ENCODE data around the gene SLC38A2.

SLC38A2 gene

GRCh38 chr12:46373301-46374296 is 1.0 kb upstream of the SLC38A2 start:
- DNase-seq: peak; percentile 76

- peak; percentile 85 for DNase-seq
These were observed 642 bp downstream of the SLC38A2 start for GRCh38 chr12:46371718-46372543.

DNA sequence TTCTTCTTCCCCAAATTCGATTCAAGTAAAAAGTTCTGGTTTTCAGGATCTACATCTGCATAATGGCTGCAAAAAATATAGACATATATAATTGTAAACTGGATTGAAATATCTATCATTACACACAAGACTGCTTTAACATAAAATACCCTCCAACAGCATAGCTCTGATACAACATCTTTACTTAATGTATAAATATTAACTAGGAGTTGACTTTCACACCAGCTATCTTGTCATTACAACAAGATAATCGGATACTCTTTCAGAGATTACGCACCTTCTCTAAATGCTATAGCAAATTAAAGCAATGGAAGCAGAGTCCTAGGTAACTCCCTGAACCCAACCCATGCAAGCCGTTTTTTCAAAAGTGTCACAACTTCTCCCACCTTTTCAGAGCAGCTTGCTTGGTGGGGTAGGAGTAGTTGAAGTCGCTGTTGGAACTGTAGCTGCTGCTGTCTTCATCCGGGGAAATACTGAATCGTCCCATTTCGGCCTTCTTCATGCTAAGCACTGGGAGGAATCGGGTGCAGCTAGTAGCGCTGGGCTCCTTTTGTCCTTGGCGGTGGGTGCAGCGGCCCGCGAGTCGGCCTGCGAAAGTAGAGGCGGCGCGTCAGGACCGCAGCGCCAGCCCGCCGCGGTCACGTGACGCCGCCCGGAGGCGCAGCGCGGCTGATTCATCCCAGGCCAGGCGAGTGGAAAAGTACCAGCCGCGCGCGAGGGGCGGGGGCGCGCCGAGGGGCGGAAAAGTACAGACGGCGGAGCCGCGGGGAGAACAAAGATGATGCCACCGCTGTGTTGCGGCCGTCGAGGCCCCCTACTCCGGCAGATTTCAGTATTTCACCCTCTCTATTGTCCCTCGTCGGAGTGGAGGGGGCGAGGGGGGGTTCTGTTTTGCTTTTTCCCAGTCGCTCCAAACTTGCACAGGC is 1.5 kb downstream of the SLC38A2 start:
- DNase-seq: peak; percentile 98

DNA sequence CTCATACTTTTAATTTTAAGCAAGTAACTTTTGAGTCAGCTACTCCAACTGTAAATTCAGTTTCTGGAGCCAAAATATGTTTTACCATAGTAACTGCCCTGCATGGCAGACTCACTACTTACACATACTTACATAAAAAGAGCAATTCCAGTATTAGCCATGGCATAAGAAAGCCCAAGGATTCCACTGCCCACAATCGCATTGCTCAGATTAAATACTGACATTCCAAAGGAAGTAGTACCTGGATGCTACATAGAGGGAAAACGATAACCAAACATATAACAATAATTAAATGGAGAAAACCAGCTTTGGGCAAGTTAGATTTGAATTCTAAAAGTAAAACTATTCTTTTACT is 2.2 kb downstream of the SLC38A2 start:
- DNase-seq: no peak

DNA sequence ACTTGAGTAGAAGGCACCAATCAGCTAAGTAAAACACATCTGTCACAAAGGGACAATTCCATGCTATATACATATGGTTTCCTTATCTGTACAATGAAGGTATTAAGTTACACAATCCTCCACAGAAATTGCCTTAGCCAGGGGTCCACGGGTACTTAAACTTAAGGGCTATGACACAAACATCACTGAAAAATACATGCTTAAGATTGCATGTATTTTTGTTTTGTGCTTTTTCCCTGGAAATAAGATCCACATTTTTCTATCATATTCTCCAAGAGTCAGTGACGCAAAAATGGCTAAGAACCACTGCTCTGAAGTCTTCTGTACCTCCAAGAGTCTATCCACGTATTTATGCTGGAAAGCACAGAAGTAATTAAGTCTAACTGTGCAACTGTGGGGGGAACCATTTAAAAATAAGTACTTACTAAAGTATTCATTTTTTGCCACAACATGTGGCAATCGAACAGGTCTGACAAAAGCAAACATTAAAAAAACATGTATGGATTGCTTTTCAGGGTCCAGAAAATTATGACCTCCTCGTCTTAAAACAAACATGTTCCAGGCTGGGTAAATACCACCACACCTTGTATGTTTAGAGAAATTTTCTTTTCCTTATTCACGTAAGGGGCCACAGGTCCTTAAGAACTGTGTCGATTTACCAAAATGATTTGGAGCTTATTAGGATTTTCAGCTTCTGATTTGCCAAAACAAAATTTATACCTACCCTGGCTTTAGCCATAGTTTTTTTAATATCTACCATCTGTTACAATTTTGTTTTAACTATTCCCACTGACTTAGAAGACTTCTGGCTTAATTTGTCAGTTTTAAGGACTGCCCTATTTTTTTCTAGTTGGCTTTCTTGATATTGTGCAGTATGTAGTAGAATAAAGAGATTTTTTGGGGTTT is 2.8 kb downstream of the SLC38A2 start:
- no peak for DNase-seq

DNA sequence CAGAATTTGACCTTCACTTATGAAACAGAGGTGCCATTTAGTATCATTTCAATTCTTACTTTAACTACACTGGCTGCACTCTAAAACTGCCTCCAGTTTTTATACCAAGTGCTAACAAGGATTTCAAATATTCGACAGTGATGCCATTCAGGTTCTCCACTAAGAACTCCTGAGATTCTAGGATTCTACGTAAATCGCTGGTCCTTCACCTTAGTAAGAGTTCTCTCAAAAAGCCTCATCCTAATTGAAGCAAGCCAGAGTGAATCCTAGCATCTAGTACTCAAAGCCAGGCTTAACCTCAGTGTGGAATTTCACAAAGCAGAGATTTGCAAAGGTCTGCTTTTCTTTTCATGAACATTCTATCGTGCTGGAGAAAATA is 3.5 kb downstream of the SLC38A2 start:
- DNase-seq: no peak

GRCh38 chr12:46368684-46369083 is 3.9 kb downstream of the SLC38A2 start:
- no peak for DNase-seq

- no peak for DNase-seq
These were observed 4.4 kb downstream of the SLC38A2 start for GRCh38 chr12:46368138-46368537.

- no peak for DNase-seq
These were observed 5.1 kb downstream of the SLC38A2 start for GRCh38 chr12:46367351-46368029.

GRCh38 chr12:46366771-46367170 is 5.8 kb downstream of the SLC38A2 start:
- DNase-seq: no peak

DNA sequence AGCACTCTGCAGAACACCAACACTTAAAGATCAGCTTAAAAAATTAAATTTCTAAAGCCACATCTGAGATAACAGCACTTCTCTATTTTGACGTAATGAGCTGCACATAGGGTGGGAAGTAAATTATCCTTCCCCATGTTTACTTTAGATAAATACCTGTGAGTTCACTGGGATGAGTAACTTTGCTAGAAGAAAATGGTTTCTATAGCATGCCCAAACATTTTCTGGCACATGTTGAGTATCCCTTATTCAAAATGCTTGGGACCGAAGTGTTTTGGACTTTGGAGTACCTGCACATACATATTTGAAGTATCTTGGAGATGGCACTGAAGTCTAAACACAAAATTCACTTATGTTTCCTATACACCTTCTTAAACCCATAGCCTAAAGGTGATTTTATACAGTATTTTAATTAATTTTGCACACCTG is 6.6 kb downstream of the SLC38A2 start:
- DNase-seq: no peak

GRCh38 chr12:46364777-46365580 is 7.6 kb downstream of the SLC38A2 start:
- DNase-seq: no peak

DNA sequence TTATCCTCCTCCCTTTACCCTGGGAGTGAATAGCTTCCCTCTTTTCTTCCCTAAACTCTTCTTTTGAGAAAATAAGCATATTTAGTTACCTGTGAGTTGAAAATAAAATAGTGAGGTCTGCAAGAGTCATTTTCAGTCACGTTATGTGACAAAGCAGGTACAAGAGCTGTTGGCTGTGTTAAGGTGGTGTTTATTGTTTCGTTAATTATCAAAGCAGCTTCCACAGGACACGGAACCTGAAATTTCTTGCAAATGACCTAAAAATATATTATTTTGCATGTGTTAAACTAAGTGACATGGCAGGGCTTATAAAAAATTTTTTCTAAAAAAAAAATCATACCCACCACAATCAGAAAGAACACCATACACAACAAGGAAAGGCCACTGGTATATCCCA is 8.3 kb downstream of the SLC38A2 start:
- DNase-seq: no peak

GRCh38 chr12:46363582-46364299 is 8.8 kb downstream of the SLC38A2 start:
- no peak for DNase-seq

DNA sequence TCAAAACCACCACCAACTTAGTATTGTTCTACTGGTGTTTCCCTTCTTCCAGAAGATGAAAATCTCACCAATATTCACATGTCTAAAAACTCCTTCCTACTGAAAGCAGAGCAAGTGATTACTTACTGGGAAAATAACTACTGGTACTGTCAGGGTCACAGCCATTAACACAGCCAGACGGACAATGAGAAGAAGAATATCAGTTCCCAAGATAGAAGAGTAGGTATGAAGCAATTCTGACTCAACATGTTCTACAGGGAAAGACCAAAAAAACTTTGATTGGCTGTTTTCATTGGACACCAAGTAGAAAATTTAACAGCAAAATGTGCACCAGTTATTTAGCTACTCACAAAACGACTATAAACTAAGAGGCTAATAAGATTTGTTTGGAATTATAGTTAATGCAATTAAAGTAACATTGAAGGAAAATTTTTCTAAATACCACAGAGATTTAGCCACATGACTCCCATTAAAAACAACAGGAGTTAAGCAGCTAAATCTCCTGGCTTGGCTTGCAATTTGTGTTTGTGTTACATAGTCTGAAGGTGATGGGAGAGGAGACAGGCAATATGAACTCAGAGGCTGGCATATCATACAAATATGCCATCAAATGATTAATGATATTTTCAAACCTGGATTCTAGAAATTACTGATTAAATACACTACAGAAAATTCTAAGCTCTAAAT is 9.5 kb downstream of the SLC38A2 start:
- no peak for DNase-seq

DNA sequence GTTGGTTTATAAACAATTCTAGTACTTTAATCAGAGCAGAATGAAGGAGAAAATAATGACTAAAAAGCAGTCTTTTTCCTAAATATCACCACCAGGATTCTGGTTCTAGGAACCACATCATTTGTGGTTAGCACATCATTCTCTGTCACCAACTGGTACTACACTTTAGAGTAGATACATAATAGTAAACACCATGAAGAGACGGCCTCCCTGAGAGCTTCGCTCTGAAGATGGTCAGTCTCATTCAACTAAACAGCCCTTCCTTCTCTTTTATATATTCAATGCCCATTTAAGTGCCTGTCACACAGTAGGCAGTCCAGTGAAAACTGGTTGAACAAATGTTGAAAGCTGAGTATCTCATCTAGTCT is 10.9 kb downstream of the SLC38A2 start:
- no peak for DNase-seq

- no peak for DNase-seq
These were observed 11.5 kb downstream of the SLC38A2 start for GRCh38 chr12:46360908-46361666.

- no peak for DNase-seq
These were observed 12.2 kb downstream of the SLC38A2 start for GRCh38 chr12:46360370-46360769.
